ENCODE results near the gene SPATA7. TPM values are rescaled to one million over a fixed set of nuclear protein-coding genes. Genes with fewer than 3 reads are reported as not detected.
A peak's percentile ranks its signal among the peaks of the same experiment; 100 is the strongest.

The SPATA7 gene
- total and polyA plus RNA-seq, 10 of the 15 experiments (the other 5 are each of a cell fraction or from before 2014, with no cell fraction given) = 0.39 to 3.0 (median 2.2) TPM

DNA sequence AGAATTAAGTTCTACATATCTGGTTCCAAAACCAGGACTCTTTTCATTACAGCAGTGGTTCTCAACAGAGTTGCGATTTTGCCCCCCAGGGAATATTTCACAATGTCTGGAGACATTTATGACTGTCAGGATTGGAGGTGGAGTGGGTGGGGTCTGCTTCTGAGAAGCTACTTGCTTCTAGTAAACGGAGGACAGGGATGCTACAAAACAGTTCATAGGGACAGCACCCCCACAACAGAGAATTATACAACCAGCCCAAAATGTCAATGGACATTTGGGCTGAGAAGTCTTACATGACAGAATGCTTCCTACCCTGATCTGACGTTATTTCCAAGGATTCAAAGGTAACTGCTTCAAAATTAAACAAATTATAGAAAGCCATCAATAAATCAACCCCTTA lies 739 bp upstream of the SPATA7 start:
- H3K4me2 ChIP-seq (ENCODE audit: control insufficient read depth, insufficient read depth) = peak overlapping the region; percentile 90
- BruUV-seq (replicated peaks) = no TSS peak
- FAIRE-seq = no peak
- H3K4me3 ChIP-seq = peak overlapping the region; percentile 83
- H3K27ac ChIP-seq (ENCODE audit: control insufficient read depth, insufficient read depth) = no peak overlapping the region
- peak overlapping the region; percentile 66 for H3K9ac ChIP-seq (ENCODE audit: control insufficient read depth, insufficient read depth, low read length)
- H2AFZ ChIP-seq (ENCODE audit: control insufficient read depth, low read depth, low read length) = peak overlapping the region; percentile 93
- CTCF ChIA-PET = interaction anchor here (0.6 to 7.0 kb wide), 4 partner anchors 9 to 439 kb away, joined by 3 to 75 read pairs (median 6); no protein-coding TSS in a partner anchor
- 0% methylated on average over 3 of the region's 3 CpGs for WGBS (ENCODE audit: insufficient coverage, insufficient replicate concordance, low lambda C conversion rate, missing lambda C conversion rate)
- no peaks in the 10 kb centered on the region for H3K9me3 ChIP-seq (replicated peaks; ENCODE audit: control insufficient read depth, insufficient read depth, low read length)
- SMC1A ChIA-PET (ENCODE audit: uncharacterized antibody, unreplicated experiment) = interaction anchor here (0.7 to 1.5 kb wide), 3 partner anchors 14 to 370 kb away, joined by 3 to 5 read pairs (median 3); no protein-coding TSS in a partner anchor
- H3K36me3 ChIP-seq (ENCODE audit: control insufficient read depth in 2 of 2, insufficient read depth in 2 of 2, low read length in 1 of 2) = no peaks in the 10 kb centered on the region
- in situ Hi-C loops (cut with MboI) (no loop called here), intact Hi-C loops (cut with micrococcal nuclease; ENCODE audit: unreplicated experiment) (loop anchor here (10.0 kb wide), 2 partner anchors 370 to 440 kb away; no protein-coding TSS in a partner anchor)
- peaks cover 2% of the 10 kb centered on the region; the same call in 1 of the 2 replicates for H3K4me1 ChIP-seq (ENCODE audit: control insufficient read depth, insufficient read depth, low read length)
- no peak for DNase-seq (ENCODE audit: low read depth, low spot score)
- no peak for ATAC-seq
- POLR2A ChIA-PET = interaction anchor here (1.2 kb wide), 1 partner anchor 392 kb away, joined by 3 read pairs; the partner anchor contains the start of gene GALC
- H3K27me3 ChIP-seq (replicated peaks in 1 of 2; ENCODE audit: control insufficient read depth in 2 of 2, insufficient read depth in 2 of 2, low read length in 1 of 2) = peaks cover 0 to 3% of the 10 kb centered on the region in 2 experiments; a peak in 2 of 4 replicates
- H3K79me2 ChIP-seq (ENCODE audit: control insufficient read depth, insufficient read depth, low read length) = no peaks in the 10 kb centered on the region
- TF ChIP-seq DPF2 (IDR thresholded peaks at IDR 0.05) = no peak
- TF ChIP-seq CBX5 (IDR thresholded peaks at IDR 0.05; ENCODE audit: low read depth) = no peak
- TF ChIP-seq POLR2AphosphoS5 (IDR thresholded peaks at IDR 0.05; ENCODE audit: low read length) = no peak
- TF ChIP-seq CHD4 (IDR thresholded peaks at IDR 0.05) = no peak
- no peak for TF ChIP-seq SREBF1 (IDR thresholded peaks at IDR 0.05; ENCODE audit: low read length)
- TF ChIP-seq LARP7 (IDR thresholded peaks at IDR 0.05) = no peak
- TF ChIP-seq MYB (IDR thresholded peaks at IDR 0.05; ENCODE audit: borderline replicate concordance, low read depth, low read length) = no peak
- TF ChIP-seq CEBPB (IDR thresholded peaks at IDR 0.05; ENCODE audit: borderline replicate concordance in 1 of 2, low read depth in 2 of 2, low read length in 2 of 2) = no peak
- no peak for TF ChIP-seq ZNF207 (IDR thresholded peaks at IDR 0.05; ENCODE audit: borderline replicate concordance)
- TF ChIP-seq EP300 (IDR thresholded peaks at IDR 0.05; ENCODE audit: borderline replicate concordance in 1 of 2, control insufficient read depth in 1 of 2, low read depth in 2 of 2, low read length in 2 of 2) = no peak
- no peak for TF ChIP-seq FOS (IDR thresholded peaks at IDR 0.05; ENCODE audit: borderline replicate concordance, extremely low read depth, insufficient read length)
- TF ChIP-seq, protein P1, sequence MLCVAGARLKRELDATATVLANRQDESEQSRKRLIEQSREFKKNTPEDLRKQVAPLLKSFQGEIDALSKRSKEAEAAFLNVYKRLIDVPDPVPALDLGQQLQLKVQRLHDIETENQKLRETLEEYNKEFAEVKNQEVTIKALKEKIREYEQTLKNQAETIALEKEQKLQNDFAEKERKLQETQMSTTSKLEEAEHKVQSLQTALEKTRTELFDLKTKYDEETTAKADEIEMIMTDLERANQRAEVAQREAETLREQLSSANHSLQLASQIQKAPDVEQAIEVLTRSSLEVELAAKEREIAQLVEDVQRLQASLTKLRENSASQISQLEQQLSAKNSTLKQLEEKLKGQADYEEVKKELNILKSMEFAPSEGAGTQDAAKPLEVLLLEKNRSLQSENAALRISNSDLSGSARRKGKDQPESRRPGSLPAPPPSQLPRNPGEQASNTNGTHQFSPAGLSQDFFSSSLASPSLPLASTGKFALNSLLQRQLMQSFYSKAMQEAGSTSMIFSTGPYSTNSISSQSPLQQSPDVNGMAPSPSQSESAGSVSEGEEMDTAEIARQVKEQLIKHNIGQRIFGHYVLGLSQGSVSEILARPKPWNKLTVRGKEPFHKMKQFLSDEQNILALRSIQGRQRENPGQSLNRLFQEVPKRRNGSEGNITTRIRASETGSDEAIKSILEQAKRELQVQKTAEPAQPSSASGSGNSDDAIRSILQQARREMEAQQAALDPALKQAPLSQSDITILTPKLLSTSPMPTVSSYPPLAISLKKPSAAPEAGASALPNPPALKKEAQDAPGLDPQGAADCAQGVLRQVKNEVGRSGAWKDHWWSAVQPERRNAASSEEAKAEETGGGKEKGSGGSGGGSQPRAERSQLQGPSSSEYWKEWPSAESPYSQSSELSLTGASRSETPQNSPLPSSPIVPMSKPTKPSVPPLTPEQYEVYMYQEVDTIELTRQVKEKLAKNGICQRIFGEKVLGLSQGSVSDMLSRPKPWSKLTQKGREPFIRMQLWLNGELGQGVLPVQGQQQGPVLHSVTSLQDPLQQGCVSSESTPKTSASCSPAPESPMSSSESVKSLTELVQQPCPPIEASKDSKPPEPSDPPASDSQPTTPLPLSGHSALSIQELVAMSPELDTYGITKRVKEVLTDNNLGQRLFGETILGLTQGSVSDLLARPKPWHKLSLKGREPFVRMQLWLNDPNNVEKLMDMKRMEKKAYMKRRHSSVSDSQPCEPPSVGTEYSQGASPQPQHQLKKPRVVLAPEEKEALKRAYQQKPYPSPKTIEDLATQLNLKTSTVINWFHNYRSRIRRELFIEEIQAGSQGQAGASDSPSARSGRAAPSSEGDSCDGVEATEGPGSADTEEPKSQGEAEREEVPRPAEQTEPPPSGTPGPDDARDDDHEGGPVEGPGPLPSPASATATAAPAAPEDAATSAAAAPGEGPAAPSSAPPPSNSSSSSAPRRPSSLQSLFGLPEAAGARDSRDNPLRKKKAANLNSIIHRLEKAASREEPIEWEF (IDR thresholded peaks at IDR 0.05; ENCODE audit: insufficient replicate concordance, low read depth, low read length) = no peak
- TF ChIP-seq ATF7 (IDR thresholded peaks at IDR 0.05; ENCODE audit: low read depth) = no peak
- H4K20me1 ChIP-seq (ENCODE audit: control insufficient read depth, insufficient read depth) = no peaks in the 10 kb centered on the region
- RAD21 ChIA-PET (ENCODE audit: unreplicated experiment) = interaction anchor here (0.5 to 1.5 kb wide), 2 partner anchors 61 to 195 kb away, joined by 3 to 9 read pairs; no protein-coding TSS in a partner anchor

Data from GM12878 (cell line).